Left ventricle myocardium inferior (tissue), 1 donor: Measurements from ENCODE around the gene FTCD. TPM values are rescaled to one million over a fixed set of nuclear protein-coding genes. Genes with fewer than 3 reads are reported as not detected.

Experiments
- DNase-seq: peaks from one replicate; pipeline ENCODE4 v3.0.0-alpha.2; 2020
- H3K27ac ChIP-seq: fragments of 200-600 bp; replicated peaks from 2 replicates; pipeline ENCODE4 v1.8.0; 2021
- H3K27me3 ChIP-seq: fragments of 200-600 bp; 2 replicates; pipeline ENCODE4 v1.8.0; 2021; ENCODE audit warnings: low read depth
- H3K36me3 ChIP-seq: fragments of 200-600 bp; 2 replicates; pipeline ENCODE4 v1.8.0; 2021
- H3K4me1 ChIP-seq: fragments of 200-600 bp; 2 replicates; pipeline ENCODE4 v1.8.0; 2021
- H3K4me3 ChIP-seq: fragments of 200-600 bp; 2 replicates; pipeline ENCODE4 v1.8.0; 2021; ENCODE audit warnings: mild to moderate bottlenecking, moderate library complexity
- H3K9me3 ChIP-seq: fragments of 200-600 bp; replicated peaks from 2 replicates; pipeline ENCODE4 v1.8.0; 2021
- CTCF ChIP-seq: fragments of 200-600 bp; IDR thresholded peaks from 2 replicates; pipeline ENCODE4 v1.8.0; 2021; ENCODE audit warnings: antibody characterized with exemption, mild to moderate bottlenecking, borderline replicate concordance
- intact Hi-C: fragments of 100-400 bp; cut with micrococcal nuclease; formaldehyde crosslinking; loops from one replicate; pipeline ENCODE4 v1.11.0; 2022
- total RNA-seq: library from RNA; stranded (reverse); fragmentation: NEBNext Ultra II Directional; extraction: Animal tissue kit (Norgen Biotek cat#: 25700); gene quantifications from one replicate; pipeline ENCODE4 v1.2.1, GENCODE V29; 2021
- donor health status: DM: no; HTN: yes; CAD: no; lungs with severe emphysema.

Gene FTCD
- total RNA-seq, 1 donor from 2014 or later, result 2.2 TPM

- H3K4me3 ChIP-seq, result no peak overlapping the region
Measured at GRCh38 chr21:46091631-46092025, 63.8 kb downstream of the FTCD start.

DNA sequence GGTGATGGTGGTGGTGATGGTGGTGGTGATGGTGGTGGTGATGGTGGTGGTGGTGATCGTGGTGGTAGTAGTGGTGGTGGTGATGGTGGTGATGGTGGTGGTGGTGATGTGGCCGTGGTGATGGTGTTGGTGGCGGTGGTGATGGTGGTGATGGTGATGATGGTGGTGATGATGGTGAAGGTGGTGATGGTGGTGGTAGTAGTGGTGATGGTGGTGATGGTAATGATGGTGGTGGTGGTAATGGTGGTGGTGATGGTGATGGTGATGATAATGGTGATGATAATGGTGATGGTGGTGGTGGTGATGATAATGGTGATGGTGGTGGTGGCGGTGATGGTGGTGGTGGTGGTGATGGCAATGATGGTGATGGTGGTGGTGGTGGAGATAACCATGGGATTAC, 64.3 kb downstream of the FTCD start:
- intact Hi-C loops, result no loop called here
- no peaks in the 10 kb centered on the region for H3K36me3 ChIP-seq
- no peaks in the 10 kb centered on the region for H3K27me3 ChIP-seq
- peaks cover 20% of the 10 kb centered on the region for H3K4me1 ChIP-seq
- DNase-seq, result no peak
- H3K27ac ChIP-seq, result no peak overlapping the region
- TF ChIP-seq CTCF, result no peak
- no peak overlapping the region for H3K4me3 ChIP-seq
- peaks cover 30% of the 10 kb centered on the region for H3K9me3 ChIP-seq

More at GRCh38 chr21:46091631-46092025, 63.8 kb downstream of the FTCD start:
- no peak for DNase-seq
- Histone ChIP-seq H3K36me3 (no peaks in the 10 kb centered on the region), H3K9me3 (peaks cover 25% of the 10 kb centered on the region), H3K27me3 (no peaks in the 10 kb centered on the region), H3K4me1 (peaks cover 20% of the 10 kb centered on the region), H3K27ac (peak overlapping the region; percentile 76)
- intact Hi-C loops, result no loop called here
- no peak for TF ChIP-seq CTCF

DNA sequence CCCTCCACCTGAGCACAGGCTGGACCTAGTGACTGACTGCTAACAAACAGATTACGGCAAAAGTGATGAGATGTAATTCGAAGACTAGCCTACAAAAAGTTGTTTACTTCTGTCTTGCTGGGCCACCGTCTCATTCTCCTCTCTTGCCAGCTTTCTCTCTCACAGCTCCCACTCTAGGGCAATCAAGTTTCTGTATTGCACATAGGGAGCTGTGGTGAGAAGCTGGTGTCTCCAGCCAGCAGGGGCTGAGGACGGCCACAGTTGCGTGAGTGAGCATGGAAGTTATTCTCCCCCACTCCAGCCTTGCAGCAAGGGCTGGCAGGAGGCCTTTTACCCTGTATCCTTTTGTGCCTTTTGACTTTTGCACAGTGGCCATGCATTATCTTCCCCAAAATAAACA, 66.1 kb downstream of the FTCD start:
- peaks cover 36% of the 10 kb centered on the region for H3K9me3 ChIP-seq
- H3K4me3 ChIP-seq, result no peak overlapping the region
- no peak for TF ChIP-seq CTCF
- H3K27me3 ChIP-seq, result peaks cover 3% of the 10 kb centered on the region
- H3K4me1 ChIP-seq, result peaks cover 19% of the 10 kb centered on the region
- intact Hi-C loops, result no loop called here
- DNase-seq, result no peak
- no peaks in the 10 kb centered on the region for H3K36me3 ChIP-seq
- H3K27ac ChIP-seq, result no peak overlapping the region

DNA sequence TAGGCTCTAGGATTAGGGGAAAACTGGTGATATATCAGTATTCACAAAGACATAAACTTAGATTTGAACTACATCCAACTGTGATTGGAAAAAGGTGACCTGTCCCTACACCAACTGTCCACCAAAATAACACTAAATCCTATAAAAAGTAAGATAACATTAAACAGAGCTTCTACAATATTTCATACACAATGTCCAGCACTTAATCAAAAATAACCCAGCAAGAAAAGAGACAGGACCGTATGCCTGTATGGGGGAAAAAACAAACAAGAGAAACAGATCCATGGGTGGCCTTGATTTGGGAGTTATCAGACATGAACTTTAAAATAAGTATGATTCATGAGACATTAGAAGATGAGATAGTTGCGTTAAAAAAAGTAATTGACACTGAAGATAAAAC, 67.2 kb downstream of the FTCD start:
- no peaks in the 10 kb centered on the region for H3K36me3 ChIP-seq
- intact Hi-C loops, result no loop called here
- TF ChIP-seq CTCF, result no peak
- no peak for DNase-seq
- H3K27me3 ChIP-seq, result peaks cover 8% of the 10 kb centered on the region
- H3K4me1 ChIP-seq, result peaks cover 18% of the 10 kb centered on the region
- H3K4me3 ChIP-seq, result no peak overlapping the region
- peaks cover 36% of the 10 kb centered on the region for H3K9me3 ChIP-seq
- no peak overlapping the region for H3K27ac ChIP-seq

DNA sequence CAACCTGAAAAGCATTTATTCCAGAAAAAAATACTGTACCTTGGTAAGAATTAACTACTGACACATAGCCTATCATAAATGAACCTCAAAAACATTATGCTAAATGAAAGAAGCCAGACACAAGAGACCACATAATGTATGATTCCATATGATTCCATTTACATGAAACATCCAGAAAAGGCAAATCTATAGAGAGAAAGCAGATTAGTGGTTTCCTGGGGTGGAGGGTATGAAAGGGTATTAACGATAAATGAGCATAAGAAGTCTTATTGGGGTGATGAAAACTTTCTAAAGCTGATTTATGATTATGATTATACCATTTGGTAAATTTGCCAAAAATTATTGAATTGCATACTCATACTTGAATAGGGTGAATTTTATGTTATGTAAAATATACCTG, 67.7 kb downstream of the FTCD start:
- Histone ChIP-seq H3K9me3 (peaks cover 36% of the 10 kb centered on the region), H3K27ac (no peak overlapping the region), H3K36me3 (no peaks in the 10 kb centered on the region), H3K27me3 (peaks cover 8% of the 10 kb centered on the region), H3K4me3 (no peak overlapping the region), H3K4me1 (peaks cover 13% of the 10 kb centered on the region)
- intact Hi-C loops, result no loop called here
- TF ChIP-seq CTCF, result no peak
- DNase-seq, result no peak

Other genes with a start within 250 kb of the FTCD start
- gene COL6A1, start 173.8 kb downstream of the FTCD start, total RNA-seq, result 154 TPM
- 157 TPM for gene COL6A2, start 57.5 kb downstream of the FTCD start, total RNA-seq
- gene SPATC1L, start 28.9 kb upstream of the FTCD start, total RNA-seq, result 7.0 TPM
- 52.0 TPM for gene LSS, start 73.2 kb upstream of the FTCD start, total RNA-seq
- 58.8 TPM for gene MCM3AP, start 130.0 kb upstream of the FTCD start, total RNA-seq
- gene YBEY, start 130.8 kb upstream of the FTCD start, total RNA-seq, result 17.1 TPM
- gene C21orf58, start 168.3 kb upstream of the FTCD start, total RNA-seq, result 1.5 TPM
- 36.3 TPM for gene PCNT, start 168.6 kb upstream of the FTCD start, total RNA-seq